Hematopoietic multipotent progenitor cell treated with erythropoietin and hydrocortisone succinate and interleukin-3 and kit ligand, for 15 days (in vitro differentiated cells): ENCODE measurements around the gene GLRX5.
A peak's percentile ranks its signal among the peaks of the same experiment; 100 is the strongest.

Experiments used
- DNase-seq: peaks from one replicate; pipeline ENCODE4 v3.0.0-alpha.2; 2015; ENCODE audit warnings: low spot score

Gene GLRX5

GRCh38 chr14:95536036-95536593 is 1.3 kb downstream of the GLRX5 start:
- peak; percentile 49 for DNase-seq

DNA sequence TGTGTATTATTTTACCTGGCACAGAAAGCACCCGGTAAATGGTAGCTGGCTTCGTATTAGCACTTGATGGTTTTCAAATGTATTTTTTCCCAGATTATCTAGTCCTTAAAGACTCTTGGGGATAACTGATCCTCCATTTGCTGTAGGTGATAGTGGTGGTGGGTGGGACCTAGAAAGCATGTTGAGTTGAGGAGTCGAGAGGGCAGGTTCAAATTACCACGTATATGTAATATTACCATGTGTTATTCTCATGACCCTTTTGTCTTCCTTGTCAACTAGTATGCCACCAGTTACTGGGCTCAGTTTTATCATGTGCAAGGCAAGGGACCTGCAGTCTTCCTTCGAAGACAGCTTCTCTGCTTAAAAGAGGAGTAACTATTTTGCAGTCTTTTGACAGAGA is 1.8 kb downstream of the GLRX5 start:
- DNase-seq, result peak; percentile 67

GRCh38 chr14:95537298-95538089 is 2.6 kb downstream of the GLRX5 start:
- DNase-seq, result peak; percentile 46

DNA sequence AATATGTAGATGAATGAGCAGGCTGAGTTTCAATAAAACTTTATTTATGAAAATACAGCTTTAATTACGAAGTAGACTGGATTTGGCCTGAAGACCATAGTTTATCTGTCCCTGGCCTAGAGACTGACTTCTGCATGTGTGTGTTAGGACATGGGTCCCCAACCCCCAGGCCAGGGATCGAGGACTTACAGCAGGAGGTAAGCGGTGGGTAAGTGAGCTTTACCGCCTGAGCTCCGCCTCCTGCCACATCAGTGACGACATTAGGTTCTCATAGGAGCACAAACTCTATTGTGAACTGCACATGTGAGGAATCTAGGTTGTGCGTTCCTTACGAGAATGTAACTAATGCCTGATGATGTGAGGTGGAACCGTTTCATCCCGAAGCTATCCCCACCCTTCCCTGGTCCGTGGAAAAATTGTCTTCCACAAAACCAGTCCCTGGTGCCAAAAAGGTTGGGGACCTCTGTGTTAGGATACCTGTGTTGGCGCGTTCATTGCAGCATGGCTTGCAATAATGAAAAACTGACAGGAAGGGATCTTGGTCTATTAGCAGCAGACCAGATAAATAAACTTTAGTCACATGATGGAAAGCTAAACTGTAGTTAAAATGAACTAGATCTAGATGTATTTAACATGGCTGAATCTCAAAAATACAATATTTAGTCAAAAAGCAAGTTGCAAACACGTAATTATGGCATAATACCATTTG is 4.1 kb downstream of the GLRX5 start:
- no peak for DNase-seq

DNA sequence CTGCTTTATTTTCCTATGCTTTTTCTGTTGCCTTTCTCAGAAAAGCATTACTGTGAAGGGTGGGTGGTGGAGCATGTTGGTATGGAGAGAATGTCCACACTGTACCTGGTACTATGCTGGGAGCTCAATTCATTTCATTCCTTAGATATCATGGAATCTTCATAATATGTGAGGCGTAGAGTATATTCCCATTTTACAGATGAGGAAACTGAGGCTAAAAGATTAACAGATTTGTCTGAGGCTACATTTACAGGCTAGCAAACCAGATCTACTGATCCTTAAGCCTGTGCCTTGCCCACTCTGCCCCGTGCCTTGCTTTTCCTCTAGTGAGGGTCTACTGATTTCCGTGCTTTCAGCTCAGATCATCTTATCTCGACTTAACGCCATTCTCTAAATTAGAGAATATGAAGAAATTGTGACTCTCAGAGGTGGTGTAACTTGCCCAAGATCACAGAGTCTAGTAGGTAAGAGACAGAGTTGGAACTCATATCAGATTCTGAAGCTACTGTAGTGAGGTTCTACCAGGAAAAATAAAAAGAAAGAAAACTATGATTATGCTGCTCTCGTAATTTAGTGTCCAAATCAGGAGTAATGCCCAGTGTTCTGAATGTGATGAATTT is 5.5 kb downstream of the GLRX5 start:
- DNase-seq, result peak; percentile 45

- peak; percentile 75 for DNase-seq
Observed at GRCh38 chr14:95541346-95541745, 6.5 kb downstream of the GLRX5 start.

- peak; percentile 85 for DNase-seq
Observed at GRCh38 chr14:95541932-95542930, 7.4 kb downstream of the GLRX5 start.

DNA sequence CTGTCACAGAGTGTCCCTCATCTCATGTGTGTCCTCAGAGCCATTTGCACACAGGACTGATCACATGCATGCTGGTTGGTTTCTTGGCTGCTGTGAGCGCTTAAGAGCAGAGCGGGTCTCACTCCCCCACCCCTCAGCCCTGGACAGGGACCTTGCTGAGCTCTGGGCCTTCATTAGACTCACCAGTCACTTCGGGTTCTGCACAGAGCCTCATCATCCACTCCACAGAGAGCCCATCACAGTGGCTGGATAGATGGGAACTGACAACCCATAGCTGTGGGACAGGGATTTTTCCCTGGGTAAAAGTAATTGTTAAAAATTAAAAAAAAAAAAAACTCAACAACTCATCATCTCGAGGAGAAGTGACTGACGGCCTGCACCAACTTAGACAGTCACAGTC is 8.2 kb downstream of the GLRX5 start:
- no peak for DNase-seq

- peak; percentile 95 for DNase-seq
Observed at GRCh38 chr14:95544588-95544987, 9.7 kb downstream of the GLRX5 start.

DNA sequence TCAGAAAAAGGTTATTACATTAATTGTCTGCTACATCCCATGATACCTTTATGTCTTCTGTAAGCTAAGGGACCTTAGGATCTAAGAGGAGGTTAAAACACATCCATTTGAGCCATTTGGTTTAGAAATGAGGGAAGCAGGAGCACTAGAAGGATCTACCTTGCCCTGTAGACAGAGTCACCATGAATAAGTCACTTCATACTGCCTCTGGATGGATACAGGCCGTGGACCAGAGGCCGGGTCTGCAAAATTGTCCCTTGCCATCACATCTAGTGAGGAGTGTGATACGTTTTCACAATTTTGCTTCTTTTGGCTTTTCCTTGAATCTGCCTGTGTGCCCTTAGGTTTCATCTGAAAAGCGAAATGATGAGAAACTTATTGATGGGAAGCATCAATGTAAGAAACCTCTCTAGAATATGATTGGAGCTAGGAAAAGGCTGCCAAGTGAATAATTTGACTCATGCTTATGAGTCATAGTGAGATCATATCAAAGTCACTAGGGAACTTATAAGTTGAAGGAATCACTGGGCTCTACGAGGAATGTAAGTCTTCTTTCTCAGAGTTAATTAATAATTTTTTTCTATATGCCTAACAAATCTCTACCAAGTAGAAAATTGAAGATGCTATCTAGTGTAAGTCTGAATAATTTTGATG is 10.8 kb downstream of the GLRX5 start:
- DNase-seq, result peak; percentile 88

DNA sequence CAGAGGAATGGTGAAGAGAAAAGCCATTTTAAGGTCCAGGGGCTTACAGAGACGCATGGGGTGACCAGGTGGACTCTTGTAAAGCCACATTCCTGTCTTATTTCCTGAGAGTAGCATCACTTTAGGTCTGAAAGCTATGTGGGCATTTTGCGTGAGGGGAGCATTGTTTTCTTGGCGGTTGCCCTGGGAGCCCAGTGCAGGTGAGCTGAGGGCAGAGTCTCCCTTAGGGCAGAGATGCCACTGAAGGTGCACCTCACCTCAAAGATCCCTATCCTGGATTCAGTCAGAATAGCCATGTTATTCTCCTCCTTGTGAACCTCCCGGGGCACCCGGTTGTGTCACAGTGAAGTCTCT is 12.4 kb downstream of the GLRX5 start:
- no peak for DNase-seq

DNA sequence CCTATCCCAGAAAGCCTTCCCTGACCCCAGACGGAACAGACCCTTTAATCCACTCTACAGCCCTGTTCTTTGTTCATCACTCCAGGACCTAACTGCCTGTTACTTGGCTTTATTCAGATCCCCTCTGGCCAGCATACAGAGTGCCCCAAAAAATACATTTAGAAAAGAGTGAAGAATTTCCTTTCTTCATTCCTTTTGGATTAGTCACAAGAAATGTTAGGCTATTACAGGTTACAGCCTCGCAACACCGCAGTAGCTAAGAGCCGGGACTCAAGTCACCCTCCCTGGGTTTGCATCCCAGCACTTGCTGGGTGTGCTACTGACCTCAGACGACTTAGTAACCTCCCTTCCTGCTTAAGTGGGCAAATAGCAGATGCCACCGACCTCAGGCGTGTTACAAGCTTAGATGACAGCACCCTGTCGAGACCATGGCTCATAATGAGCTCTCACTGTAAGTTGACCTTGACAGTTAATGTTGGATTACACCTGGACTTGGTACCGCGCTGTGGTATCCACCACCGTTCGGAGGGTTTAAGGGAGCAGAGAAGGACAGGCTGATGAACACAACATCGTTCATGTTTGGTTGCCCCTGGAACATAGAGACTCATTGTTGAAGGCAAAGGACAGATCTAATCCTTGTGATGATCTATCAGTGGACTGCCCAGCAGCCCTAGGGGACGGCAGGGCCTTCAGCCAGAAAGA is 12.9 kb downstream of the GLRX5 start:
- DNase-seq, result no peak

DNA sequence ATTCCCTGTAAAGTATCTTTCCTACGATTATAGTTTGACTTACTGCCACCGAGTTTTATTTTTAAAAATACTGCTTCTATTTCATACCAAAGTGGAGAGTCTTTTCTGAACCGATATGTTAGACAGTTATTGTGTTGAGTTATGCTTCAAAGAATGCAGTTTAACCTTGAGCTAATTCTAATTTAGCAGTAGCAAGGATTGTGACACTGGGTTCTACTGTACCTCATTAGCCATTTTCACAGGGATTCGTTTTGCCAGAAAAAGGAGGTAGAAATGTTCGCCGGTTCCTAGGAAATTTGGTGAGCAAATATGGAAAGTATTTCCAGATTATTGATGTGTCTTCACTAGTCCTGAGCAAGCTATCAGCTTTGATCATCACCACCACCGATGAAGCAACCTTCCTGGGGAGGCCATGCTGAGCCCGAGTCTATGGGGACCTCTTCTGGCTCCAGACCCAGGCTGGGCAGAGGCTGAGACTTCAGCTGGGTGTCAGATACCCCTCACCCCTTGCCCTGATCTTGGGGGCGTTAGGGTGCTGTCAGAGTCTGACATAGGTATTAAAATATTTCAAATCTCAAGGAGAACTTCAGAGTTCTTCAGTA is 13.6 kb downstream of the GLRX5 start:
- DNase-seq, result no peak

- DNase-seq, result no peak
Observed at GRCh38 chr14:95549656-95550585, 15.1 kb downstream of the GLRX5 start.

DNA sequence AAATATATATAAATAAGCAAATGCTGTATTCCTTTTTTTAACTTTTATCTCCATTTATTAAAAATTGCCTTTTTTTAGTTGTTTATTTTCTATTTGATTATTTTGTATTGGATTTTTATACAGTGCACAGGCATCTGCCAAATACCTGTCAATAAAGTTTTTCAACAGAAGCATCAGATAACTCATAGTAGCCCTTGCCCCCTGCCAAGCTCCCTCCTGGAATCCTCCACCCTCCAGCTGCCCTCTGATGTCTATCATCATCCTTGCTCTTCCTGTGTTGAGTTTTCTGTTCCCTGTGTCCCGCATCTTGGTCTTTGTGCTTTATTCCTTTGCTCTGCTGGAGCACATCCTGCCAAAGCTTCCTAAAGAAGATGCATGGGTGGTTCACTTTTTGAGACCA is 16.6 kb downstream of the GLRX5 start:
- DNase-seq, result no peak

GRCh38 chr14:95553141-95553540 is 18.3 kb downstream of the GLRX5 start:
- no peak for DNase-seq

- DNase-seq, result no peak
Observed at GRCh38 chr14:95555053-95555452, 20.2 kb downstream of the GLRX5 start.

- DNase-seq, result no peak
Observed at GRCh38 chr14:95557291-95557690, 22.4 kb downstream of the GLRX5 start.

GRCh38 chr14:95557832-95558231 is 23.0 kb downstream of the GLRX5 start:
- DNase-seq, result no peak
